PC-9 (cell line): Measurements from ENCODE around the gene MB. TPM values are rescaled to one million over a fixed set of nuclear protein-coding genes. Genes with fewer than 3 reads are reported as not detected.
A peak's percentile ranks its signal among the peaks of the same experiment; 100 is the strongest.

Source experiments
- BruUV-seq: library from RNA; stranded (reverse); fragments of 400-500 nt; replicated peaks from 2 replicates; lab custom pipeline; 2021; lab: Mats Ljungman, UMichigan
- CTCF ChIA-PET: fragments of 300-600 bp; sonication (Branson Sonifier 250); formaldehyde crosslinking; loops from one replicate; lab custom pipeline; 2022; ENCODE audit warnings: antibody characterized with exemption; lab: Charles Lee
- POLR2A ChIA-PET: fragments of 300-600 bp; sonication (Branson Sonifier 250); formaldehyde crosslinking; loops from one replicate; lab custom pipeline; 2022; ENCODE audit warnings: antibody characterized with exemption; ENCODE audit not compliant: unreplicated experiment; lab: Charles Lee
- DNase-seq, 2 experiments: peaks; one replicate each; pipeline versions ENCODE4 v3.0.0 to v3.0.0-alpha.2; 2015 to 2022; ENCODE audit warnings: mixed read lengths in 1 of 2
- H2AFZ ChIP-seq: fragments of 200-600 bp; sonication (generic); 2 replicates; pipeline ENCODE4 v1.8.1; 2017; ENCODE audit warnings: antibody characterized with exemption
- H3F3A ChIP-seq: fragments of 200-600 bp; sonication (generic); 2 replicates; pipeline ENCODE4 v1.8.1; 2017; ENCODE audit warnings: antibody characterized with exemption, mild to moderate bottlenecking, low read depth; ENCODE audit not compliant: insufficient read depth
- H3K27ac ChIP-seq: fragments of 200-600 bp; sonication (generic); 2 replicates; pipeline ENCODE4 v1.6.1; 2016; ENCODE audit warnings: mixed run types
- H3K27me3 ChIP-seq: fragments of 200-600 bp; sonication (generic); 2 replicates; pipeline ENCODE4 v1.6.1; 2016; ENCODE audit warnings: low read depth, mixed run types; ENCODE audit not compliant: insufficient read depth
- H3K36me3 ChIP-seq: fragments of 200-600 bp; sonication (generic); 2 replicates; pipeline ENCODE4 v1.6.1; 2016; ENCODE audit warnings: low read depth, mixed run types
- H3K4me1 ChIP-seq: fragments of 200-600 bp; sonication (generic); replicated peaks from 2 replicates; pipeline ENCODE4 v1.6.1; 2016; ENCODE audit warnings: mixed run types; ENCODE audit not compliant: insufficient read depth
- H3K4me2 ChIP-seq: fragments of 200-600 bp; sonication (generic); 2 replicates; pipeline ENCODE4 v1.6.1; 2017; ENCODE audit warnings: mixed run types
- H3K4me3 ChIP-seq: fragments of 200-600 bp; sonication (generic); 2 replicates; pipeline ENCODE4 v1.6.1; 2016; ENCODE audit warnings: mixed run types
- H3K79me2 ChIP-seq: fragments of 200-600 bp; sonication (generic); 2 replicates; pipeline ENCODE4 v1.6.1; 2017; ENCODE audit warnings: low read depth, mixed run types
- H3K9me2 ChIP-seq: fragments of 200-600 bp; sonication (generic); 2 replicates; pipeline ENCODE4 v1.8.1; 2017; ENCODE audit warnings: mild to moderate bottlenecking; ENCODE audit not compliant: insufficient read depth
- H3K9me3 ChIP-seq: fragments of 200-600 bp; sonication (generic); 2 replicates; pipeline ENCODE4 v1.8.1; 2016; ENCODE audit warnings: low read depth; ENCODE audit not compliant: insufficient read depth
- H4K20me1 ChIP-seq: fragments of 200-600 bp; sonication (generic); 2 replicates; pipeline ENCODE4 v1.8.1; 2017; ENCODE audit not compliant: insufficient read depth
- EZH2 ChIP-seq: fragments of 200-600 bp; sonication (generic); IDR thresholded peaks from 2 replicates; pipeline ENCODE4 v1.8.0; 2017; ENCODE audit warnings: antibody characterized with exemption, low read depth
- intact Hi-C: fragments of 100-400 bp; cut with micrococcal nuclease; formaldehyde crosslinking; loops from one replicate; pipeline ENCODE4 v1.10.0; 2022; ENCODE audit not compliant: unreplicated experiment
- total RNA-seq: library from RNA; stranded (reverse); gene quantifications from 2 replicates; pipeline ENCODE4 v1.2.3, GENCODE V29; 2021
- TF ChIP-seq, protein P1 (sequence below): fragments of 200-600 bp; sonication (generic); conservative IDR thresholded peaks from 2 replicates; pipeline ENCODE4 v1.6.1; 2017; ENCODE audit warnings: mixed run types, antibody characterized with exemption, mild to moderate bottlenecking, moderate library complexity

Gene MB
- total RNA-seq, 1 experiment from 2014 or later: 5.0 TPM

DNA sequence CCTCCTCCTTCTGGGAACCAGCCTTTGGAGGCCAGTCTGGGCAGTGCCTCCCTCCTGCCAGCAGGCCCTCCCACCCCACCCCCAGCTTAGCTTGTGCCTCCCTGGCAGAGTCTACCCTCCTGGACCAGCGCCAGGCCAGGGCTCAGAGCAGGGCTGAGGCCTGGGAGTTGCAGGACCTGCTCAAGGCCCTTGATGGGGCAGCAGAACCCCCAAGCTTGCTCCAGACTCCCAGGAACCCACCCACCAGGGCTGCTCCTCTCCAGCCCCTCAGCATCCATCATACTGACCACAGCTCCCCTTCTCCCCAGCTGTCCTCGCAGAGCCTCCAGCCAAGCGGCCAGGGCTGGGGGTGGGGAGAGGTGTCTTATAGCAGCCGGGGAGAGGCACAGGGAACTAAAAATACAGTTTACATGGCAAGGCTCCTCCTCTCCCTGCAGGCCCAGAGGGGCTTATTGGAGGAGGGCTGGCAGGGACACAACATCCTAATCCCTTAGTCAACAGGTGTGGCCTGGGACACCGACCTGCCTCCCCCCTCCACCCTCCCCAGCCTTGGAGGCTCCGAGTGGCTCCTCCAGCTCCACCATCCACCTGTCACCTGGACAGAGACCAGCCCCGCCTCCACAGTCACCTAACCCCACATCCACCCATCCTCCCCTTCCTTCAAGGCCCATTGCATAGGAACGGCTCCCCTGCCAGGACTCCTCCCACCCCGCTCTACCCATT, 5.2 kb upstream of the MB start:
- Histone ChIP-seq H2AFZ (no peak overlapping the region), H3F3A (peaks cover 28% of the 10 kb centered on the region), H3K4me1 (peaks cover 44% of the 10 kb centered on the region), H3K4me2 (peak overlapping the region; percentile 88), H3K9me2 (no peaks in the 10 kb centered on the region), H3K79me2 (peaks cover 10% of the 10 kb centered on the region), H4K20me1 (no peaks in the 10 kb centered on the region), H3K4me3 (peak overlapping the region; percentile 48; the same call in 1 of the 2 replicates), H3K27me3 (no peaks in the 10 kb centered on the region), H3K9me3 (no peaks in the 10 kb centered on the region), H3K27ac (peak overlapping the region; percentile 83), H3K36me3 (no peaks in the 10 kb centered on the region)
- intact Hi-C loops: loop anchor here (1.0 to 10.0 kb wide), 10 partner anchors 20 to 652 kb away; no protein-coding TSS in a partner anchor
- ChIA-PET POLR2A (interaction anchor here (0.6 to 1.3 kb wide), 6 partner anchors 28 to 502 kb away, joined by 3 to 13 read pairs (median 6); no protein-coding TSS in a partner anchor), CTCF (interaction anchor here (0.6 to 1.2 kb wide), 6 partner anchors 20 to 443 kb away, joined by 3 to 9 read pairs (median 6); no protein-coding TSS in a partner anchor)
- peak; percentile 96 to 99 for DNase-seq
- no TSS peak for BruUV-seq
- no peak for TF ChIP-seq EZH2
- TF ChIP-seq, protein P1, sequence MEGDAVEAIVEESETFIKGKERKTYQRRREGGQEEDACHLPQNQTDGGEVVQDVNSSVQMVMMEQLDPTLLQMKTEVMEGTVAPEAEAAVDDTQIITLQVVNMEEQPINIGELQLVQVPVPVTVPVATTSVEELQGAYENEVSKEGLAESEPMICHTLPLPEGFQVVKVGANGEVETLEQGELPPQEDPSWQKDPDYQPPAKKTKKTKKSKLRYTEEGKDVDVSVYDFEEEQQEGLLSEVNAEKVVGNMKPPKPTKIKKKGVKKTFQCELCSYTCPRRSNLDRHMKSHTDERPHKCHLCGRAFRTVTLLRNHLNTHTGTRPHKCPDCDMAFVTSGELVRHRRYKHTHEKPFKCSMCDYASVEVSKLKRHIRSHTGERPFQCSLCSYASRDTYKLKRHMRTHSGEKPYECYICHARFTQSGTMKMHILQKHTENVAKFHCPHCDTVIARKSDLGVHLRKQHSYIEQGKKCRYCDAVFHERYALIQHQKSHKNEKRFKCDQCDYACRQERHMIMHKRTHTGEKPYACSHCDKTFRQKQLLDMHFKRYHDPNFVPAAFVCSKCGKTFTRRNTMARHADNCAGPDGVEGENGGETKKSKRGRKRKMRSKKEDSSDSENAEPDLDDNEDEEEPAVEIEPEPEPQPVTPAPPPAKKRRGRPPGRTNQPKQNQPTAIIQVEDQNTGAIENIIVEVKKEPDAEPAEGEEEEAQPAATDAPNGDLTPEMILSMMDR: no peak

DNA sequence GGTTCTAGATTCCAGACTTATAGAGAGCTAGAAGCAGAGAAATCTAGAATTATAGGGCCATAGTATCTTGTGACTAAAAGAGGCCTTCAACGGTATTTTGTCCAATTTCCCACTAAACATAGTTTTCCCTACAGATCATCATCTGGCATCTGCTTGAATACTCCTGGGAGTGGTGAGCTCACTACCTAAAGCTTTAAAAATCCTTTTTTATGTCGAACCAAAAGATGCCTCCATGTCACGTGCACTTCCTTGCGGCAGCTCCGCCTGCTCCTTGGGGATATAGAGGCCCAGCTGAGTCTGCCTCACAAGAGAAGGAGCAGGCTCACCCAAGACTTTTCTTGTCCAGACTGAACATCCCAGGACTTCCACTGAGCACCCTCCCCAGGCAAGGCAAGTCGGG, 4.3 kb upstream of the MB start:
- intact Hi-C loops: loop anchor here (5.0 to 10.0 kb wide), 3 partner anchors 84 to 653 kb away; no protein-coding TSS in a partner anchor
- H3K4me2 ChIP-seq: peak overlapping the region; percentile 88

DNA sequence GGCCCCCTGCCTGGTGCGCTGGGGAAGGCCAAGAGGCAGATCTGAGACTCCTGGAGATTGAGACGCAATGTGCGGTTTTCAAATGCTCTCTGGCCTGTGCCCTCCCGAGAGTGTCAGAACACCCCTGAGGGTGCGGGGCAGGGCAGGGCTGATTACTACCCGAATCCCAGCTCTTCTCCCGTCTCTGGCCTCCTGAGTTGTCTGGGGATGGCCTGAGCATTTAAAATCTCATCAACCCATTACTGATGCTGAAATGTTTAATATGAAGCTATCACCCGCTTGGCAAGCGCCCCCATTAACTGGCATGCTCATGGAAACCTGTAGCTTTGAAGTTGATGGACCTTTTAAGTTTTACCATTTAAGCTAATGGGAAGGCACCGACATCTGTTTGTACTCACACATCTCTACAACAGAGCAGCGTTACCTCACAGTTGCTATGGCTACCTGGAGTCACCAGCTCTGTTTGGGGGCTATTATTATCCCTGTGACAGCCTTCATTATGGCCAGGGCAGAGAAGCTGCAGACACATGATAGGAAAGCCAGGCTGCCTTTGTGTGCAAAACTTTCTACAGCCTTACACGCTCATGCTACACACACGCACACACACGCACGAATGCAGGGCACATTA, 3.6 kb upstream of the MB start:
- peaks cover 31% of the 10 kb centered on the region for H3K4me1 ChIP-seq
- no peaks in the 10 kb centered on the region for H3K36me3 ChIP-seq
- peaks cover 17% of the 10 kb centered on the region for H3F3A ChIP-seq
- no TSS peak for BruUV-seq
- peak overlapping the region; percentile 83; the same call in 1 of the 2 replicates for H3K27ac ChIP-seq
- DNase-seq: no peak
- H3K9me2 ChIP-seq: no peaks in the 10 kb centered on the region
- H3K4me2 ChIP-seq: peak overlapping the region; percentile 88
- H3K4me3 ChIP-seq: peak overlapping the region; percentile 48; the same call in 1 of the 2 replicates
- intact Hi-C loops: loop anchor here (5.0 to 10.0 kb wide), 3 partner anchors 83 to 654 kb away; no protein-coding TSS in a partner anchor
- ChIA-PET POLR2A (no interaction called here), CTCF (no interaction called here)
- no peak overlapping the region for H2AFZ ChIP-seq
- H4K20me1 ChIP-seq: no peaks in the 10 kb centered on the region
- no peaks in the 10 kb centered on the region for H3K9me3 ChIP-seq
- H3K79me2 ChIP-seq: peaks cover 10% of the 10 kb centered on the region
- TF ChIP-seq EZH2: no peak
- TF ChIP-seq, protein P1: no peak
- no peaks in the 10 kb centered on the region for H3K27me3 ChIP-seq

More for the DNA sequence above, 4.3 kb upstream of the MB start:
- Histone ChIP-seq H3K9me3 (no peaks in the 10 kb centered on the region), H3K27ac (peak overlapping the region; percentile 83), H3K4me1 (peaks cover 38% of the 10 kb centered on the region), H3K9me2 (no peaks in the 10 kb centered on the region), H3K27me3 (no peaks in the 10 kb centered on the region), H4K20me1 (no peaks in the 10 kb centered on the region), H2AFZ (no peak overlapping the region), H3F3A (peaks cover 22% of the 10 kb centered on the region), H3K36me3 (no peaks in the 10 kb centered on the region), H3K79me2 (peaks cover 10% of the 10 kb centered on the region), H3K4me3 (peak overlapping the region; percentile 48; the same call in 1 of the 2 replicates)
- POLR2A ChIA-PET: interaction anchor here (0.7 kb wide), 1 partner anchor 38 kb away, joined by 4 read pairs; no protein-coding TSS in a partner anchor
- TF ChIP-seq, protein P1: no peak
- no peak for TF ChIP-seq EZH2
- no TSS peak for BruUV-seq
- DNase-seq: no peak
- CTCF ChIA-PET: interaction anchor here (1.2 kb wide), 1 partner anchor 444 kb away, joined by 3 read pairs; no protein-coding TSS in a partner anchor
